ENCODE results near the gene MGAT5B. TPM values are rescaled to one million over a fixed set of nuclear protein-coding genes. Genes with fewer than 3 reads are reported as not detected.

MGAT5B gene
- total and polyA plus RNA-seq, 2 of the 13 experiments (the other 11 are each of a cell fraction or from before 2014, with no cell fraction given): 0.07 to 0.13 TPM

DNA sequence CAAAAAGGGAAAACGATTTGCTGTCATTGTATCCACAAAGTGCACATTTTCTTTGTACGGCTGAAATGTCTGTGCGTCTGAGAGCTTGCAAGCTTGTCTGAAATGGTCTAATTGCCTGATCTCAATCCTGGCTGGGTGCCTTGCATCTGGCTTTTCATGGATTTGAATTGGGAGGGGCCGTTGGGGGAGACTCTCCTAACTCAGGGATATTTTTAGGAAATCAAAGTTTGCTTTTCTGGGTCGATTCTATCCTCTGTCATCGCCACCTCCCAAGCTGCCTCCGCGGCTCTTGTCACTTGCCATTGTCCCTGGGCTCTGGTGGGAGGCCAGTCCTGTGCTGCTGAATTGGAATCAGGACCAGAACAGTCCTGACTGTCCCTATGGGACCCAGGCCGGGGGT is 33.3 kb upstream of the MGAT5B start:
- H3K27ac ChIP-seq (ENCODE audit: extremely low read length, insufficient read depth, low read length): no peak overlapping the region
- H3K9ac ChIP-seq (ENCODE audit: insufficient read depth, low read depth, low read length): no peak overlapping the region
- CTCF ChIA-PET (ENCODE audit: low intra/inter-chr PET ratio, low total read pairs): no interaction called here
- peaks cover 3 to 54% of the 10 kb centered on the region in 2 experiments; a peak in 4 of 5 replicates for H3K27me3 ChIP-seq (ENCODE audit: control insufficient read depth in 1 of 2, insufficient read depth in 2 of 2, low read length in 2 of 2)
- H3K9me3 ChIP-seq (ENCODE audit: low read length): no peaks in the 10 kb centered on the region
- TF ChIP-seq, protein P1, sequence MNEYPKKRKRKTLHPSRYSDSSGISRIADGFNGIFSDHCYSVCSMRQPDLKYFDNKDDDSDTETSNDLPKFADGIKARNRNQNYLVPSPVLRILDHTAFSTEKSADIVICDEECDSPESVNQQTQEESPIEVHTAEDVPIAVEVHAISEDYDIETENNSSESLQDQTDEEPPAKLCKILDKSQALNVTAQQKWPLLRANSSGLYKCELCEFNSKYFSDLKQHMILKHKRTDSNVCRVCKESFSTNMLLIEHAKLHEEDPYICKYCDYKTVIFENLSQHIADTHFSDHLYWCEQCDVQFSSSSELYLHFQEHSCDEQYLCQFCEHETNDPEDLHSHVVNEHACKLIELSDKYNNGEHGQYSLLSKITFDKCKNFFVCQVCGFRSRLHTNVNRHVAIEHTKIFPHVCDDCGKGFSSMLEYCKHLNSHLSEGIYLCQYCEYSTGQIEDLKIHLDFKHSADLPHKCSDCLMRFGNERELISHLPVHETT (CRISPR knock-in tag; conservative IDR thresholded peaks at IDR 0.05): no peak
- intact Hi-C loops (cut with micrococcal nuclease; ENCODE audit: unreplicated experiment): no loop called here
- H3K4me2 ChIP-seq (ENCODE audit: low read depth, low read length): no peak overlapping the region
- no peak overlapping the region for H3K4me3 ChIP-seq (replicated peaks in 1 of 3; ENCODE audit: insufficient read depth in 1 of 3, low read depth in 2 of 3, low read length in 3 of 3)
- in situ Hi-C loops (cut with HindIII; ENCODE audit: extremely low pct_ligation_motif_present, low pct_unique_long_range_greater_than_20kb): loop anchor here (10.0 kb wide), 1 partner anchor 60 kb away; no protein-coding TSS in a partner anchor
- H3K4me1 ChIP-seq (ENCODE audit: insufficient read depth, low read length): peaks cover 8% of the 10 kb centered on the region
- POLR2A ChIA-PET: no interaction called here
- no peaks in the 10 kb centered on the region for H4K20me1 ChIP-seq (ENCODE audit: insufficient read depth, low read length)
- BruUV-seq (replicated peaks): no TSS peak
- no peak overlapping the region for H2AFZ ChIP-seq (ENCODE audit: low read length)
- ATAC-seq (no peak), DNase-seq (ENCODE audit: low spot score) (no peak), FAIRE-seq (no peak)
- no peaks in the 10 kb centered on the region for H3K36me3 ChIP-seq (replicated peaks in 1 of 2; ENCODE audit: control insufficient read depth in 1 of 2, insufficient read depth in 2 of 2, low read length in 2 of 2)
- 2% methylated on average over 9 of the region's 9 CpGs for WGBS (ENCODE audit: low lambda C conversion rate)
- no peaks in the 10 kb centered on the region for H3K79me2 ChIP-seq (ENCODE audit: insufficient read depth, low read length)

DNA sequence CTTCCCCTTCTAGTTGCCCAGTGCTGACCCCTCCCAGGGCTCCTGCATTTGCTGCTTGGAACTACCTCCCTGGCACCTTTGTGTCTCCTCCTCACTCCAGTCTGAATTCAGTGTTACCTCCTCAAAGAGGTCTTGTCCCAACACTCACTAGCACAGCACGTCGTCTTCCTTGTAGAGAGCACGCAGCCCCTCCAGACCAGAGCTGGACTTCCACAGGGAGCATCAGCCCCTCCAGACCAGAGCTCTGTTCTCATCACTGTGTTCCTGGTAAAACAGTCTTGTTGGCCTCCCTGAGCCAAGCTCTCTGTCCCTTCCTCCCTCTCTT is 27.8 kb upstream of the MGAT5B start:
- Histone ChIP-seq H3K27ac (ENCODE audit: extremely low read length, insufficient read depth, low read length) (no peak overlapping the region), H3K9ac (ENCODE audit: insufficient read depth, low read depth, low read length) (no peak overlapping the region), H3K4me1 (ENCODE audit: insufficient read depth, low read length) (peaks cover 8% of the 10 kb centered on the region), H3K36me3 (replicated peaks in 1 of 2; ENCODE audit: control insufficient read depth in 1 of 2, insufficient read depth in 2 of 2, low read length in 2 of 2) (no peaks in the 10 kb centered on the region), H3K27me3 (ENCODE audit: control insufficient read depth in 1 of 2, insufficient read depth in 2 of 2, low read length in 2 of 2) (peaks cover 8 to 63% of the 10 kb centered on the region in 2 experiments; a peak in 4 of 5 replicates), H3K4me2 (ENCODE audit: low read depth, low read length) (no peak overlapping the region), H3K79me2 (ENCODE audit: insufficient read depth, low read length) (no peaks in the 10 kb centered on the region), H4K20me1 (ENCODE audit: insufficient read depth, low read length) (no peaks in the 10 kb centered on the region), H2AFZ (ENCODE audit: low read length) (no peak overlapping the region), H3K4me3 (replicated peaks in 1 of 3; ENCODE audit: insufficient read depth in 1 of 3, low read depth in 2 of 3, low read length in 3 of 3) (no peak overlapping the region), H3K9me3 (ENCODE audit: low read length) (no peaks in the 10 kb centered on the region)
- peak; percentile 7; the same call in 2 of the 3 replicates for ATAC-seq
- DNase-seq (ENCODE audit: low spot score): no peak
- CTCF ChIA-PET (ENCODE audit: low intra/inter-chr PET ratio, low total read pairs): no interaction called here
- no peak for FAIRE-seq
- in situ Hi-C loops (cut with HindIII; ENCODE audit: extremely low pct_ligation_motif_present, low pct_unique_long_range_greater_than_20kb) (no loop called here), intact Hi-C loops (cut with micrococcal nuclease; ENCODE audit: unreplicated experiment) (no loop called here)
- POLR2A ChIA-PET: no interaction called here
- no TSS peak for BruUV-seq (replicated peaks)
- WGBS (ENCODE audit: low lambda C conversion rate): 0% methylated on average over 3 of the region's 3 CpGs
- TF ChIP-seq FOXC1 (CRISPR knock-in tag; IDR thresholded peaks at IDR 0.05; ENCODE audit: borderline replicate concordance) (no peak), GABPA (IDR thresholded peaks at IDR 0.05; ENCODE audit: low read depth, low read length) (no peak), GABPA (CRISPR knock-in tag; IDR thresholded peaks at IDR 0.05; ENCODE audit: low read depth) (no peak), MATR3 (CRISPR knock-in tag; IDR thresholded peaks at IDR 0.05) (no peak), KLF11 (CRISPR knock-in tag; IDR thresholded peaks at IDR 0.05) (no peak), NCOA1 (CRISPR knock-in tag; IDR thresholded peaks at IDR 0.05) (no peak), ZNF670 (CRISPR knock-in tag; IDR thresholded peaks at IDR 0.05; ENCODE audit: borderline replicate concordance) (no peak), WIZ (CRISPR knock-in tag; IDR thresholded peaks at IDR 0.05) (no peak), MXI1 (IDR thresholded peaks at IDR 0.05; ENCODE audit: borderline replicate concordance, low read depth, low read length) (no peak), ZNF382 (CRISPR knock-in tag; IDR thresholded peaks at IDR 0.05; ENCODE audit: borderline replicate concordance) (no peak), NR2F1 (CRISPR knock-in tag; IDR thresholded peaks at IDR 0.05) (no peak), POGZ (CRISPR knock-in tag; IDR thresholded peaks at IDR 0.05) (no peak), ZNF562 (CRISPR knock-in tag; IDR thresholded peaks at IDR 0.05; ENCODE audit: borderline replicate concordance) (no peak), ELF1 (CRISPR knock-in tag; IDR thresholded peaks at IDR 0.05) (no peak)
- TF ChIP-seq, protein P2, sequence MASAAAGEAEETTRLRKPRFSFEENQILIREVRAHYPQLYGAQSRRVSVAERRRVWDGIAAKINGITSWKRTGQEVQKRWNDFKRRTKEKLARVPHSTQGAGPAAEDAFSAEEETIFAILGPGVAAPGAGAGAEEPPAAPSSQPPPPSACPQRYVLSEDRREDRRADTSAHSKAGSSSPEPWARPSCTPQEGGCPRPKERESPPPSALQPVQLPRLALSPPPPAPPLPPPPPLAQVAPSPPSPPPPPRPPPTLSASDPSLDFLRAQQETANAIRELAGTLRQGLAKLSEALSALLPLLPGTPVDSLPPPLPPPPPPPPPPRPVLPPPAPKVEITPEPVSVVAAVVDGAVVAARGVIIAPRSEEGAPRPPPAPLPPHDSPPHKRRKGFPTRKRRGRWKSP (CRISPR knock-in tag; IDR thresholded peaks at IDR 0.05): no peak
- TF ChIP-seq, protein P3, sequence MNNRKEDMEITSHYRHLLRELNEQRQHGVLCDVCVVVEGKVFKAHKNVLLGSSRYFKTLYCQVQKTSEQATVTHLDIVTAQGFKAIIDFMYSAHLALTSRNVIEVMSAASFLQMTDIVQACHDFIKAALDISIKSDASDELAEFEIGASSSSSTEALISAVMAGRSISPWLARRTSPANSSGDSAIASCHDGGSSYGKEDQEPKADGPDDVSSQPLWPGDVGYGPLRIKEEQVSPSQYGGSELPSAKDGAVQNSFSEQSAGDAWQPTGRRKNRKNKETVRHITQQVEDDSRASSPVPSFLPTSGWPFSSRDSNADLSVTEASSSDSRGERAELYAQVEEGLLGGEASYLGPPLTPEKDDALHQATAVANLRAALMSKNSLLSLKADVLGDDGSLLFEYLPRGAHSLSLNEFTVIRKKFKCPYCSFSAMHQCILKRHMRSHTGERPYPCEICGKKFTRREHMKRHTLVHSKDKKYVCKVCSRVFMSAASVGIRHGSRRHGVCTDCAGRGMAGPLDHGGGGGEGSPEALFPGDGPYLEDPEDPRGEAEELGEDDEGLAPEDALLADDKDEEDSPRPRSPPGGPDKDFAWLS (CRISPR knock-in tag; IDR thresholded peaks at IDR 0.05; ENCODE audit: borderline replicate concordance): no peak

Data from HepG2 (cell line).